ENCODE measurements around the gene KATNAL2.
A peak's percentile ranks its signal among the peaks of the same experiment; 100 is the strongest.

The KATNAL2 gene

GRCh38 chr18:47115205-47115604, 197.8 kb downstream of the KATNAL2 start:
- DNase-seq = no peak

GRCh38 chr18:47118981-47119380, 201.6 kb downstream of the KATNAL2 start:
- no peak for DNase-seq

GRCh38 chr18:47120428-47120827, 203.0 kb downstream of the KATNAL2 start:
- DNase-seq = no peak

- DNase-seq = no peak
These were observed 203.7 kb downstream of the KATNAL2 start for GRCh38 chr18:47121146-47121545.

GRCh38 chr18:47141289-47141688, 223.9 kb downstream of the KATNAL2 start:
- DNase-seq = no peak

GRCh38 chr18:47143153-47143552, 225.8 kb downstream of the KATNAL2 start:
- no peak for DNase-seq

- no peak for DNase-seq
These were observed 226.6 kb downstream of the KATNAL2 start for GRCh38 chr18:47143899-47144485.

- no peak for DNase-seq
These were observed 228.8 kb downstream of the KATNAL2 start for GRCh38 chr18:47146206-47146605.

GRCh38 chr18:47149457-47150028, 232.1 kb downstream of the KATNAL2 start:
- DNase-seq = no peak

GRCh38 chr18:47150029-47150823, 232.8 kb downstream of the KATNAL2 start, which contains the start of gene HDHD2:
Gene HDHD2, minus strand, starts transcription at chr18:47150500. Its CDS starts 14,061 bp downstream, at chr18:47136439.
- DNase-seq = peak; percentile 80

GRCh38 chr18:47150824-47151366, 233.5 kb downstream of the KATNAL2 start:
- DNase-seq = no peak

- DNase-seq = no peak
These were observed 234.0 kb downstream of the KATNAL2 start for GRCh38 chr18:47151439-47151838.

All from NCI-H1105 (cell line).